SK-N-SH (cell line): ENCODE results near the gene ZNF879. TPM values are rescaled to one million over a fixed set of nuclear protein-coding genes. Genes with fewer than 3 reads are reported as not detected.

Experiments
- CTCF ChIA-PET: fragments of 300-600, 350-600 bp; formaldehyde crosslinking; extraction: SDS; loops from one replicate; lab custom pipeline; 2021; lab: Yijun Ruan, JAX
- POLR2A ChIA-PET: fragments of 350-600 bp; sonication (Branson Sonifier 250); formaldehyde crosslinking; extraction: SDS; loops from one replicate; lab custom pipeline; 2020; ENCODE audit warnings: antibody characterized with exemption, inconsistent platforms; lab: Yijun Ruan, JAX
- DNase-seq: peaks from one replicate; pipeline ENCODE4 v3.0.0; 2012
- H2AFZ ChIP-seq: fragments of 200-600 bp; sonication (generic); 2 replicates; pipeline ENCODE4 v1.8.1; 2016; ENCODE audit warnings: antibody characterized with exemption, mild to moderate bottlenecking, low read depth
- H3F3A ChIP-seq: fragments of 200-600 bp; sonication (generic); replicated peaks from 2 replicates; pipeline ENCODE3; 2016; ENCODE audit warnings: antibody characterized with exemption, mild to moderate bottlenecking; ENCODE audit not compliant: insufficient read depth
- H3K27ac ChIP-seq, 2 experiments: fragments of 200-500 bp in 1 of 2; fragments of 200-600 bp in 1 of 2; sonication (Bioruptor generic) in 1 of 2; sonication (generic), shearing (Covaris generic) in 1 of 2; 2 replicates each; pipeline versions ENCODE4 v1.5.1 to v1.6.1; 2014 to 2016; ENCODE audit warnings: low read depth in 2 of 2, inconsistent platforms in 1 of 2, low read length in 1 of 2, mild to moderate bottlenecking in 1 of 2, mixed read lengths in 1 of 2
- H3K27me3 ChIP-seq: fragments of 200-600 bp; sonication (generic), shearing (Covaris generic); 2 replicates; pipeline ENCODE4 v1.6.1; 2016; ENCODE audit warnings: mixed run types; ENCODE audit not compliant: insufficient read depth
- H3K36me3 ChIP-seq, 2 experiments: fragments of 200-500 bp in 1 of 2; fragments of 200-600 bp in 1 of 2; sonication (Bioruptor generic) in 1 of 2; sonication (generic) in 1 of 2; replicated peaks in 1 of 2; 2 replicates each; pipeline versions ENCODE3 to v1.5.1; 2014 to 2016; ENCODE audit warnings: low read length in 1 of 2, mild to moderate bottlenecking in 1 of 2; ENCODE audit not compliant: insufficient read depth in 2 of 2, control insufficient read depth in 1 of 2
- H3K4me1 ChIP-seq, 2 experiments: fragments of 200-500 bp in 1 of 2; fragments of 200-600 bp in 1 of 2; sonication (Bioruptor generic) in 1 of 2; sonication (generic), shearing (Covaris generic) in 1 of 2; 2 replicates each; pipeline versions ENCODE4 v1.5.1 to v1.6.1; 2014 to 2016; ENCODE audit warnings: low read depth in 1 of 2, low read length in 1 of 2, mixed run types in 1 of 2; ENCODE audit not compliant: insufficient read depth in 2 of 2, control insufficient read depth in 1 of 2
- H3K4me2 ChIP-seq: fragments of 200-600 bp; sonication (generic), shearing (Covaris generic); 2 replicates; pipeline ENCODE4 v1.6.1; 2017; ENCODE audit warnings: mixed run types
- H3K4me3 ChIP-seq, 2 experiments: fragments of 200-500 bp in 1 of 2; fragments of 200-600 bp in 1 of 2; sonication (Bioruptor generic) in 1 of 2; sonication (generic), shearing (Covaris generic) in 1 of 2; 2 replicates each; pipeline versions ENCODE4 v1.5.1 to v1.8.1; 2014 to 2016; ENCODE audit warnings: low read depth in 2 of 2, inconsistent platforms in 1 of 2, low read length in 1 of 2, mild to moderate bottlenecking in 1 of 2, mixed read lengths in 1 of 2, moderate library complexity in 1 of 2
- H3K79me2 ChIP-seq: fragments of 200-600 bp; sonication (generic); 2 replicates; pipeline ENCODE4 v1.8.1; 2017; ENCODE audit warnings: mild to moderate bottlenecking; ENCODE audit not compliant: insufficient read depth
- H3K9ac ChIP-seq: fragments of 200-600 bp; sonication (generic); 2 replicates; pipeline ENCODE4 v1.6.1; 2017; ENCODE audit warnings: mixed run types
- H3K9me2 ChIP-seq: fragments of 200-600 bp; sonication (generic); 2 replicates; pipeline ENCODE4 v1.6.1; 2017; ENCODE audit warnings: mixed run types
- H3K9me3 ChIP-seq: fragments of 200-600 bp; sonication (generic); 2 replicates; pipeline ENCODE4 v1.6.1; 2017; ENCODE audit warnings: mixed run types, mild to moderate bottlenecking, moderate library complexity
- H4K20me1 ChIP-seq: fragments of 200-600 bp; sonication (generic); 2 replicates; pipeline ENCODE4 v1.6.1; 2017; ENCODE audit warnings: mild to moderate bottlenecking, mixed run types; ENCODE audit not compliant: insufficient read depth
- CHD2 ChIP-seq: fragments of 150-350 bp; IDR thresholded peaks from 2 replicates; pipeline ENCODE4 v1.6.1; 2018; ENCODE audit warnings: low read length; ENCODE audit not compliant: partially characterized antibody
- EZH2phosphoT487 ChIP-seq: fragments of 200-600 bp; sonication (generic); IDR thresholded peaks from 2 replicates; pipeline ENCODE4 v1.6.1; 2017; ENCODE audit warnings: low read depth, mixed run types, mild to moderate bottlenecking, antibody characterized with exemption, moderate library complexity, borderline replicate concordance
- FOXJ3 ChIP-seq: sonication (generic); formaldehyde crosslinking; IDR thresholded peaks from 2 replicates; pipeline ENCODE4 v1.5.1; 2020; ENCODE audit warnings: mild to moderate bottlenecking, missing genetic modification reagents
- NRF1 ChIP-seq: IDR thresholded peaks from 2 replicates; pipeline ENCODE4 v1.6.1; 2012; ENCODE audit warnings: low read depth, mild to moderate bottlenecking, low read length
- RAD21 ChIP-seq: IDR thresholded peaks from 2 replicates; pipeline ENCODE4 v1.6.1; 2012; ENCODE audit warnings: mild to moderate bottlenecking, low read length
- RXRA ChIP-seq: IDR thresholded peaks from 2 replicates; pipeline ENCODE4 v1.4.0; 2012; ENCODE audit warnings: low read depth, mild to moderate bottlenecking, borderline replicate concordance
- TEAD4 ChIP-seq: IDR thresholded peaks from 2 replicates; pipeline ENCODE4 v1.4.0; 2012; ENCODE audit warnings: mild to moderate bottlenecking, borderline replicate concordance; ENCODE audit not compliant: insufficient read depth
- WGBS: methylation state at CpG from one replicate; pipeline ENCODE4 v1.1.6; 2017; ENCODE audit warnings: low lambda C conversion rate; 5-methylcytosine and 5-hydroxymethylcytosine counted together
- polyA plus RNA-seq, 3 experiments: library from polyadenylated mRNA; depleted of rRNA; stranded (reverse); fragments of >200 nt; gene quantifications; 2 replicates each; pipeline ENCODE4 v1.2.3, GENCODE V29; 2012
- TF ChIP-seq, protein P1 (sequence below): IDR thresholded peaks from 2 replicates; pipeline ENCODE4 v1.6.1; 2012; ENCODE audit warnings: mild to moderate bottlenecking, low read depth, low read length, moderate library complexity
- TF ChIP-seq, protein P2 (sequence below): fragments of 200-600 bp; sonication (generic); IDR thresholded peaks from 2 replicates; pipeline ENCODE4 v1.6.1; 2017; ENCODE audit warnings: antibody characterized with exemption, mild to moderate bottlenecking, moderate library complexity

The ZNF879 gene
- polyA plus RNA-seq, 1 of the 3 experiments (the other 2 are of a cell fraction), result 0.44 TPM

DNA sequence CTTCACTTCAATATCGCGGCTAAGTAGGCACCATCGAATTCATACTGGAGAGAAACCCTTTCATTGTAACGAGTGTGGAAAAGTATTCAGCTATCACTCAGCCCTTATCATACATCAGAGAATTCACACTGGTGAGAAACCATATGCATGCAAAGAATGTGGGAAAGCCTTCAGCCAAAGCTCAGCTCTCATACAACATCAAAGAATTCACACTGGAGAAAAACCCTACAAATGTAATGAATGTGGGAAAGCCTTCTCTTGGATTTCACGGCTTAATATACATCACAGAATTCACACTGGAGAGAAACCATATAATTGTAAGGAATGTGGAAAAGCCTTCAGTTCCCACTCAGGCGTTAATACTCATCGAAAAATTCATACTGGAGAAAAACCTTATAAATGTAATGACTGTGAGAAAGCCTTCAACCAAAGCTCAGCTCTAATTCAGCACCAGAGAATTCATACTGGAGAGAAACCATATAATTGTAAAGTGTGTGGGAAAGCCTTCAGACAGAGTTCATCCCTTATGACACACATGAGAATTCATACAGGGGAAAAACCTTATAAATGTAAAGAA lies 9.5 kb downstream of the ZNF879 start:
- POLR2A ChIA-PET, result no interaction called here
- no peaks in the 10 kb centered on the region for H3K4me1 ChIP-seq

DNA sequence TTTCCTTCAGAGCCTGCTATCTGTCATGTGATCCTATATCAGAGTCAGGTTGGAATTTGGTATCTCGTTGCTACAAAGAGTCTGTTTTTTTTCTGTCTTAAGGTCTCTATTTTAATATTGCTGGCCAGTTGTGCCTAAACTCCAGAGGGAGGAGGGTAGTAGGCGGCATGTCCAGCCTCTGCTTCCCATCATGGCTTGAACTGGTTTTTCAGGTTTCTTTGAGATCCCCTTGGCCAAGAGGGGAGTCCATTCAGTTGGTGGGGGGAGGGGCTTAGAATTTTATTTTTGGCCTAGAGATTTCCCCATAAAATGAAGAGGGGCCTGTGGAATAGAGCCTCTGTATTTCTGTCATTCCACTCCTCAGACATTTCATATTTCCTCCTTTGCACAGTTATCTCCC lies 21.2 kb downstream of the ZNF879 start:
- 0% methylated on average over 2 of the region's 2 CpGs for WGBS
- ChIA-PET POLR2A (no interaction called here), CTCF (no interaction called here)

More for the DNA sequence above, 9.5 kb downstream of the ZNF879 start:
- H2AFZ ChIP-seq, result no peak overlapping the region
- peak overlapping the region in 1 of 2 experiments; percentile 17; a peak in 1 of 4 replicates for H3K4me3 ChIP-seq
- H3K9me2 ChIP-seq, result no peaks in the 10 kb centered on the region
- H3K9me3 ChIP-seq, result peaks cover 22% of the 10 kb centered on the region; the same call in 1 of the 2 replicates
- no peaks in the 10 kb centered on the region for H3K27me3 ChIP-seq
- CTCF ChIA-PET, result interaction anchor here (1.6 kb wide), 1 partner anchor 24 kb away, joined by 4 read pairs; no protein-coding TSS in a partner anchor
- H3F3A ChIP-seq, result no peaks in the 10 kb centered on the region
- peaks cover 46 to 50% of the 10 kb centered on the region in 2 experiments for H3K36me3 ChIP-seq
- no peak overlapping the region for H3K9ac ChIP-seq
- H3K79me2 ChIP-seq, result no peaks in the 10 kb centered on the region
- no peak for DNase-seq
- no peak overlapping the region for H3K4me2 ChIP-seq
- H3K27ac ChIP-seq, result no peak overlapping the region
- no peaks in the 10 kb centered on the region for H4K20me1 ChIP-seq
- TF ChIP-seq, protein P1, sequence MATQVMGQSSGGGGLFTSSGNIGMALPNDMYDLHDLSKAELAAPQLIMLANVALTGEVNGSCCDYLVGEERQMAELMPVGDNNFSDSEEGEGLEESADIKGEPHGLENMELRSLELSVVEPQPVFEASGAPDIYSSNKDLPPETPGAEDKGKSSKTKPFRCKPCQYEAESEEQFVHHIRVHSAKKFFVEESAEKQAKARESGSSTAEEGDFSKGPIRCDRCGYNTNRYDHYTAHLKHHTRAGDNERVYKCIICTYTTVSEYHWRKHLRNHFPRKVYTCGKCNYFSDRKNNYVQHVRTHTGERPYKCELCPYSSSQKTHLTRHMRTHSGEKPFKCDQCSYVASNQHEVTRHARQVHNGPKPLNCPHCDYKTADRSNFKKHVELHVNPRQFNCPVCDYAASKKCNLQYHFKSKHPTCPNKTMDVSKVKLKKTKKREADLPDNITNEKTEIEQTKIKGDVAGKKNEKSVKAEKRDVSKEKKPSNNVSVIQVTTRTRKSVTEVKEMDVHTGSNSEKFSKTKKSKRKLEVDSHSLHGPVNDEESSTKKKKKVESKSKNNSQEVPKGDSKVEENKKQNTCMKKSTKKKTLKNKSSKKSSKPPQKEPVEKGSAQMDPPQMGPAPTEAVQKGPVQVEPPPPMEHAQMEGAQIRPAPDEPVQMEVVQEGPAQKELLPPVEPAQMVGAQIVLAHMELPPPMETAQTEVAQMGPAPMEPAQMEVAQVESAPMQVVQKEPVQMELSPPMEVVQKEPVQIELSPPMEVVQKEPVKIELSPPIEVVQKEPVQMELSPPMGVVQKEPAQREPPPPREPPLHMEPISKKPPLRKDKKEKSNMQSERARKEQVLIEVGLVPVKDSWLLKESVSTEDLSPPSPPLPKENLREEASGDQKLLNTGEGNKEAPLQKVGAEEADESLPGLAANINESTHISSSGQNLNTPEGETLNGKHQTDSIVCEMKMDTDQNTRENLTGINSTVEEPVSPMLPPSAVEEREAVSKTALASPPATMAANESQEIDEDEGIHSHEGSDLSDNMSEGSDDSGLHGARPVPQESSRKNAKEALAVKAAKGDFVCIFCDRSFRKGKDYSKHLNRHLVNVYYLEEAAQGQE, result no peak
- TF ChIP-seq CHD2, result no peak
- no peak for TF ChIP-seq RAD21
- no peak for TF ChIP-seq RXRA
- TF ChIP-seq FOXJ3 (CRISPR knock-in tag), result no peak
- no peak for TF ChIP-seq EZH2phosphoT487
- TF ChIP-seq TEAD4, result no peak
- TF ChIP-seq, protein P2, sequence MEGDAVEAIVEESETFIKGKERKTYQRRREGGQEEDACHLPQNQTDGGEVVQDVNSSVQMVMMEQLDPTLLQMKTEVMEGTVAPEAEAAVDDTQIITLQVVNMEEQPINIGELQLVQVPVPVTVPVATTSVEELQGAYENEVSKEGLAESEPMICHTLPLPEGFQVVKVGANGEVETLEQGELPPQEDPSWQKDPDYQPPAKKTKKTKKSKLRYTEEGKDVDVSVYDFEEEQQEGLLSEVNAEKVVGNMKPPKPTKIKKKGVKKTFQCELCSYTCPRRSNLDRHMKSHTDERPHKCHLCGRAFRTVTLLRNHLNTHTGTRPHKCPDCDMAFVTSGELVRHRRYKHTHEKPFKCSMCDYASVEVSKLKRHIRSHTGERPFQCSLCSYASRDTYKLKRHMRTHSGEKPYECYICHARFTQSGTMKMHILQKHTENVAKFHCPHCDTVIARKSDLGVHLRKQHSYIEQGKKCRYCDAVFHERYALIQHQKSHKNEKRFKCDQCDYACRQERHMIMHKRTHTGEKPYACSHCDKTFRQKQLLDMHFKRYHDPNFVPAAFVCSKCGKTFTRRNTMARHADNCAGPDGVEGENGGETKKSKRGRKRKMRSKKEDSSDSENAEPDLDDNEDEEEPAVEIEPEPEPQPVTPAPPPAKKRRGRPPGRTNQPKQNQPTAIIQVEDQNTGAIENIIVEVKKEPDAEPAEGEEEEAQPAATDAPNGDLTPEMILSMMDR, result no peak
- TF ChIP-seq, all 33 proteins: peak for 0
- 78% methylated on average over 7 of the region's 7 CpGs for WGBS

More for the DNA sequence above, 21.2 kb downstream of the ZNF879 start:
- no peaks in the 10 kb centered on the region for H3K4me1 ChIP-seq
- no peak for DNase-seq
- no peak overlapping the region for H3K27ac ChIP-seq
- H3K79me2 ChIP-seq, result no peaks in the 10 kb centered on the region
- H2AFZ ChIP-seq, result no peak overlapping the region
- no peaks in the 10 kb centered on the region for H3K27me3 ChIP-seq
- H3K9ac ChIP-seq, result no peak overlapping the region
- no peak for TF ChIP-seq NRF1
- no peaks in the 10 kb centered on the region for H3K36me3 ChIP-seq
- no peak overlapping the region for H3K4me2 ChIP-seq
- H3K9me3 ChIP-seq, result no peaks in the 10 kb centered on the region
- H3K4me3 ChIP-seq, result no peak overlapping the region
- no peaks in the 10 kb centered on the region for H3K9me2 ChIP-seq
- no peaks in the 10 kb centered on the region for H3F3A ChIP-seq
- no peaks in the 10 kb centered on the region for H4K20me1 ChIP-seq
